Body of pancreas (tissue), 4 donors: Measurements from ENCODE around the gene AOX1.

Experiments used
- POLR2A ChIP-seq, 3 donors: fragments of 450-650 bp; IDR thresholded peaks; one replicate each; pipeline ENCODE4 v1.6.1; 2016; ENCODE audit warnings: antibody characterized with exemption in 3 of 3, mild to moderate bottlenecking in 2 of 3
- TF ChIP-seq, protein P1 (sequence below), 7 experiments: fragments of 450-650 bp in 4 of 7; fragments of 200-600 bp in 3 of 7; sonication (generic) in 3 of 7; IDR thresholded peaks; one replicate each; pipeline ENCODE4 v1.5.1; 2016 to 2019; ENCODE audit warnings: antibody characterized with exemption in 7 of 7

- TF ChIP-seq, protein P1, sequence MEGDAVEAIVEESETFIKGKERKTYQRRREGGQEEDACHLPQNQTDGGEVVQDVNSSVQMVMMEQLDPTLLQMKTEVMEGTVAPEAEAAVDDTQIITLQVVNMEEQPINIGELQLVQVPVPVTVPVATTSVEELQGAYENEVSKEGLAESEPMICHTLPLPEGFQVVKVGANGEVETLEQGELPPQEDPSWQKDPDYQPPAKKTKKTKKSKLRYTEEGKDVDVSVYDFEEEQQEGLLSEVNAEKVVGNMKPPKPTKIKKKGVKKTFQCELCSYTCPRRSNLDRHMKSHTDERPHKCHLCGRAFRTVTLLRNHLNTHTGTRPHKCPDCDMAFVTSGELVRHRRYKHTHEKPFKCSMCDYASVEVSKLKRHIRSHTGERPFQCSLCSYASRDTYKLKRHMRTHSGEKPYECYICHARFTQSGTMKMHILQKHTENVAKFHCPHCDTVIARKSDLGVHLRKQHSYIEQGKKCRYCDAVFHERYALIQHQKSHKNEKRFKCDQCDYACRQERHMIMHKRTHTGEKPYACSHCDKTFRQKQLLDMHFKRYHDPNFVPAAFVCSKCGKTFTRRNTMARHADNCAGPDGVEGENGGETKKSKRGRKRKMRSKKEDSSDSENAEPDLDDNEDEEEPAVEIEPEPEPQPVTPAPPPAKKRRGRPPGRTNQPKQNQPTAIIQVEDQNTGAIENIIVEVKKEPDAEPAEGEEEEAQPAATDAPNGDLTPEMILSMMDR (IDR thresholded peaks at IDR 0.05): no peak
- no peak for TF ChIP-seq POLR2A (IDR thresholded peaks at IDR 0.05)
These were observed 130.6 kb downstream of the AOX1 start for GRCh38 chr2:200716386-200716785.
